GM19099 (cell line): ENCODE data around the gene AFF3.

ENCODE experiments used
- POLR2A ChIP-seq: IDR thresholded peaks from 3 replicates; pipeline ENCODE4 v1.6.1; 2011; ENCODE audit warnings: low read depth; ENCODE audit not compliant: insufficient read length; ENCODE audit errors: extremely low read depth

AFF3 gene

DNA sequence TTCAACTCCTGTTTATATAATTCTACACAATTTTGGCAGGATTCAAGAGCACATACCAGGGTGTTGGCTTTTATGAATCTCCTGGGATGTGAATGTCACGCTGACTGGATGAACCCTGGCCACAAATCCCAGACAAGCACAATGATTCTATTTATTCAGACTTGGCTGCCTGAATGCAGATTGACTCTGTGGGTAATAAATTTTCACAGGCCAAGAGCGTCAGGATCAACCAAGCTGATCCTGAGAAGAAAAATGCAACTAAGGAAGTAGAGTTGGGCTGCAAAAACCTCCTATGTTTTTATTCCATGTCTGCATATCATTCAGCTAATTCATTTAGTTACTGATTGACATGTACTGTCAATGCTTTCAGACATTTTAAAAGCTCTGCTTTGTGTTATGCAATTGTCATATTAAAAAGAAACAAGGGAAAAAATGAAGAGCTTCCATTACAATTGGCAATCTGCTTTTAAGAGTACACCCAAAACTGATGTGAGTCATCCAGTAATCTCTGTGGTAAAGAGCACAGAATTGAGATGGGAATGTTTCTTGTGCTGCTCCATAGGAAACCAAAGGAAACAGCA is 479.5 kb downstream of the AFF3 start:
- TF ChIP-seq POLR2A: no peak

DNA sequence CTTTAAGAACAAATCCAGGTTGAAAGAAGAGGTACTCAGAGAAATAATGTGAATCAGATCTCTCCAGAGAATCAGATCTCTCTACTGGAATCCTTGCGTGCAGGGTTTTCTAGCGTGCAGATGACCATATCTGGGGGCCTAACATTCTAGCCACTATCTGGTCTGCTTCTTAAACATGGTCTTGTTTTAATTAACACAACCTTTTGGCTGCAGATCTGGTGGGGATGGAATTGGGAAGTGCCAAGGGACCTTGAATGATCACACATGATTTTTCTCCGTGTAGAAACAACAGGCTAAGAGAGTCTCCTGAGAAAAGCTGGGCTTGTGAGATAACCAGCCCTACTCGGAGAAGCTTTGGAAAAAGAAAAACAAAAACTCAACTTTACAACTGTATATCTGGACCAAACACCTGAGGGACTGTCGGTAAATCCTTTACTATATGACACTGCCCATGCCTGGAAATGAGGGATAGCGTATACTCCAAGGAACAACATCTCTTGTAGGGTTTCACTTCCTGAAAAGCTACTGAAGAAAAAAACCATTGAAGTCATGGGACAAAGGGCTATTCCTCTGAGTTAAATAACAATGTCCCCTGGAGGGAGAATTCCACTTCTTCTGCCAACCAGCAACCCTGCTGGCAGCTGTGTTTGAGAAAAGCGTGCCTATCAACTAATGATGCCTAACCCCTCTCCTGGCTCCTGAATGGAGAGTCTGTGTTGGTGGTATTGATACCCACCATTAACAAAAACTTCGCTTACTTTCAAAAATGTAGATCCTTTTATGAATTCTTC is 481.6 kb downstream of the AFF3 start:
- TF ChIP-seq POLR2A: no peak

DNA sequence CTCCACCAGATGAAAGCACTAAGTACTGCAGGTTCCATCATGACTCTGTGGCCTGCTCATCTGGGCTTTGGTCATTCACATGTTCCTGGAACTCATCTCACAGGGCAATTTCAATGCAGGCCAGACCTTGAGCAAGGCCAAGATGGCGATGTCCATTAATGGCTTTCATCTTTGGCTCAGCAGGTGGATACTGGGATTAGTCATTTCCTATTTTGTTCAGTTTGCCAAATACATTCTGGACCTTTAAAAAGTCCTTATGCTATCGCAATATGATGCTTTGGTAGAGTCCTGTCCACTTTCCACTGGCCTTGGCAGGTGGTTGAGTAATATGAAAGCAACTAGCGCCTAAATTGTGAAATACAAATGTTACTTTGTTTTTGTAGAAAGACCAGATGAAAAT is 482.5 kb downstream of the AFF3 start:
- no peak for TF ChIP-seq POLR2A

GRCh38 chr2:99657691-99658258 is 484.6 kb downstream of the AFF3 start:
- no peak for TF ChIP-seq POLR2A

DNA sequence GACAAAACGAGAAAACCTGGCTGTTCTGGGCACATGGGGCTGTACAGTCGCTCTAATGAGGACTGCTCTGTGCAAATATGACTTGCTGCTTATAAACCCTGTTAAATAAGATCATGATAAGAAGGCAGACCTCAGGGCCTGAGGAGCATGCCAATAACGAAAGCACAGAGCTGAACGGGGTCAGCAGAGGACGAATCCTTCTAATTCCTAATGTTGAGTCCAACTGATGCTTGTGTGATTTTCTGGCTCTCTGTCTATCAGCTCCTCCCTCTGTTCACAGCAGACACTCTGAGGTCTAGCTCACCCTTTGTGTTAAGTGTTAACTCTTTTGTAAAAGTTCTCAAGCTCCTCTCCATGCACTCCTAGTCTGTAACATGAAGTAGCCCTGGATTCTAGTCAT is 485.4 kb downstream of the AFF3 start:
- no peak for TF ChIP-seq POLR2A

- TF ChIP-seq POLR2A: no peak
These were observed 489.0 kb downstream of the AFF3 start for GRCh38 chr2:99653433-99653832.

GRCh38 chr2:99652862-99653261 is 489.5 kb downstream of the AFF3 start:
- TF ChIP-seq POLR2A: no peak

GRCh38 chr2:99651930-99652670 is 490.3 kb downstream of the AFF3 start:
- no peak for TF ChIP-seq POLR2A

DNA sequence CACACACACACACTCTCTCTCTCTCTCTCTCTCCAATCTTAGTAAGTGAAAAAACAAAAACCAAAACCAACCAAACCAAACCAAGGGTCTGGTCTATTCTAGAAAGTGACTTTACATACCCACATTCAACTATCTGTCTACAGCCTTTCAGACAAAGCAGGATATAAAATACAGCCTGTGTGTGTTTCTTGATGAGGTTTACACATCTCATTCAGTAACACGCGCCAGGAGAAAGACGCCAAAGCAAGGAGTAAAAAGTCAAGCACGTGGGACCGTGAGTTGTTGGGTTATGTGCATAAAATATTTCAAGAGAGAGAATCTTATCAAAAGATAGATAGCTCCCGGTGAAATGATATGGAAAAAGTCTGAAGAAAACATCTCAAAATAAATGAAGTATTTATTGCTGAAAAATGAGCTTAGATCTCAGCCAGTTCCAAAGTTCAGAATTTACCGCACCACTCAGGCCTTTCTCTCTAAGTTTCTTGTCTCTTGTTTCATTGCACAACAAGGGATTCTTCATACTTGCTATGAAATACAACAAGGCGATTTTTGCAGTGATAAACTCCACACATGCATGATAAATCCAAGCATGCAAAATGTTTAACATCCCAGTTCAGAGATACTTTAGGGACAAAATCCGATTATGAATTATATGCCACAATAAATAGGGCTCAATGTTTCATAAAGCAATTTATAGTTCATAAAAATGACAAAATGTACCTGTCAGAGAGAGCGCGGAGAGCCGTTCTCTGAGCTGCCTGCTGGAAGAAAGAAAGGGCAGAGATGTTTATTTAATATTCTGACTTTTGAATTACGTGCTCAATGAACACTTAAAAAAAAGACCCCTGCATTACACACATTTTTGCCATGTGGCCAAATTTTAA is 493.2 kb downstream of the AFF3 start:
- TF ChIP-seq POLR2A: no peak

DNA sequence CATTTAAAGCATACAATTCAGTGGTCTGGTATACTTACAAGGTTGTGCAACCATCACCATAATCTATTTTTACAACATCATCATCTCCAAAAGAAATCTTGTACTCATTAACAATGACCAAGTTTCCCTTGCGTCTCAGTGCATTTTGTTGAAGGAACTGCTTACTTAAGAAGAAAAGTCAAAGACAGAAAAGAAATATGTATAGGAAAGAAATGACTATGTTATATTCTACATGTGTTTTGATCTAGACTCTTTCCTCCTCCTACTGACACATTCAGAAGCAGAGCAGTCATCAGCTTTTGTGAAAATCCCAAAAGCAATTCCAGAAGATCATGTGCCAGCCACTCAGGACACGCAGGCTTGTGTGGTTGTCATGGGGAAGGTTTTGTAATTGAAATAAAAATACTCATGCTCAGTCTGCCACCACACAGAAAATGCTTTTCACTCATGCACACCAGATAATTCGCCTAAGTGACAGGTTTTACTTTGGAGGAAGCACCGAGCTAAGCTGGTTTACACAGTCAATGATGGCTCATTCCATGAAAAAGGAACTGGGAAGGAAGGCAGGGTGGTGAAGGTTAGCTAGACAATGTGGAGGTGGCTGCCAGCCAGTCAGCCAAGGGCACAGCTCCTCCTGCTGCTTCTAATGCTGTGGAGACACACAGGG is 494.1 kb downstream of the AFF3 start:
- TF ChIP-seq POLR2A: no peak

DNA sequence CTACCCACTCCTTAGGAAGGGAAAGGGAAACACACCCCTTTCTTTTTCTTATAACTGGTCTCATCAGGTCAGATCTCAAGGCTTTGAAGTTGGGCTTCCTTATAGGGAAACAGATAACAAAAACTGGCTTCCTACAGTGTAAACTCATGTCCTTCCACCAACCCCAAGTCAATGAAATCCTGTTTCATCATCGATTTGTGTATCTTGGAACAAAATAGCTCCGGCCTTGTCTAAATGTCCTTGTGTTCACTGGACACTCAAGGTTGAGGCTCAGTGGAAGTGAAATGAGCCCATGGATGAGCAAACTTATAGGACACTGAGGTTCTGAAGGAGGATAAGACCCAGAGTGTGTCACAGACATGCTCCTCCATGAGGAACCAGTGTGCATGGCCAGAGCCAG is 496.4 kb downstream of the AFF3 start:
- no peak for TF ChIP-seq POLR2A

DNA sequence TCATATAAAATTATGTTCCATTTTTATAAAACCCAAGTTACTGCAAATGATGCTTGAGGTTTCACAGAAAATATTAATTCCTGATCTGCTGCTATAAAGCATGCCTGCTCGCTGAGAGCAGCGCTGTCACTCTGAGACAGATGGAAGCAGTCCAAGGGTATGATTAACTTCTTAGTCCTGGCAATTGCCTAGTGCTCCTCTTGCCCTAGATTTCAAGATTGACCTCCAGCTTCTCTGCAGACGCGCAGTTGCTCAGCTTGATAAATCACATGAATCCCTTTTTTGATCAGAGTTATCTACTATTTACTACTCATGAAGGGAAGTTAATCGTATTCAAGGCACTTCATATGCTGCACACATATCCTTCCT is 498.0 kb downstream of the AFF3 start:
- TF ChIP-seq POLR2A: no peak

DNA sequence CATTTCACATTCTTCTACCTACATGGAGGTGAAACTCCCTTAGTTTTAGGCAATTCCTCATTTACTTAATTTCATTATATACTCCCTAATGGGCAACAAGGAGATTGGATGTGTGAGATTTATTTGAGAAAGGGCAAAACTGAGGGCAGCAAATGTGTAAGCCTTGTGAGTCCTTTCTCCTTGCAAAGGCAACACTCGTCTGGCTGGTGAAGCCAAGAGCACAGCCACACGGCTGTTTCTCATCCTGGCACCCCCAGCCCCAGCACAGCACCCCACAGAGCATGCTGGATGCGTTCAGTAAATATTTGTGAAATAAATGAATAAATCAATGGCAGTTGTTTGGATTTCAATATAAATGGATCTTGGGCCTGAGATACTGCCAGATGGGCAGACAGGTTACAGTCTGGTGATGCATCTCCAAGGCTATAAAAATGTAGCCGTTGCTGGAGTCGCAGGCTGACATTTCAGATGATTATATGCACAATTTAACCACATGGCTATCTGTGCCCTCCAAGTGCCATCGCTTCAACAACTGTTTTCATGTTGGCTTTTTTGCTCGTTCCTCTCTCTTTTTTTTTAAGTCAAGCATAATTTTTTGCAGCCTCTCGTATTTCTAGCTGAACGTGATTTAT is 498.5 kb downstream of the AFF3 start:
- TF ChIP-seq POLR2A: no peak

DNA sequence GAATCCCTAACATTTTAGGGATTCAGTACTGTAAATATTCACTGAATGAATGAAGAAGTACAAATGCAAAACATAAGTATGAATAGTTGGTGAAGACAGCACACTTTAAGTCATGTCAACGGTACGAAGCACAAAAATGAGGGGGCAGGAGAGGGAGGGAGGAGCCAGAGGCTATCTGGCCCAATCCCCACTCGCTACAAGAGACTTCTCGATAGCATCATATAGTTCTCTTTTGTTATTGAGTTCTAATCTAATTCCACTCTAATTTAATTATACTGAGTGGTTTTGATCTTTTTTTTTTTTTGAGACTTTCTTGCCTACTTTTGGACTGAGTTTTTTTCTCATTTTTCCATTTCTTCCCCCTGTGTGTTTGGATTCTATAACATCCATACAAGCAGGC is 500.4 kb downstream of the AFF3 start:
- TF ChIP-seq POLR2A: no peak
